GM12891 (cell line): Measurements from ENCODE around the gene TM4SF18.
A peak's percentile ranks its signal among the peaks of the same experiment; 100 is the strongest.

Experiments
- DNase-seq: peaks from one replicate; pipeline ENCODE4 v3.0.0; 2011; ENCODE audit warnings: low spot score; ENCODE audit not compliant: insufficient read length
- FAIRE-seq: peaks from 2 replicates; lab custom pipeline; 2011; peaks lifted over from hg19 to GRCh38; lab: Jason Lieb, UNC
- PAX5 ChIP-seq: IDR thresholded peaks from 2 replicates; pipeline ENCODE4 v1.6.1; 2011; ENCODE audit warnings: low read length, moderate library complexity, mild to moderate bottlenecking; ENCODE audit not compliant: insufficient read depth, severe bottlenecking
- POLR2A ChIP-seq: IDR thresholded peaks from 2 replicates; pipeline ENCODE4 v1.6.1; 2011; ENCODE audit warnings: low read depth, low read length, control low read depth
- POLR2AphosphoS5 ChIP-seq: IDR thresholded peaks from 2 replicates; pipeline ENCODE4 v1.6.1; 2011; ENCODE audit warnings: low read depth, low read length, control low read depth
- POU2F2 ChIP-seq: IDR thresholded peaks from 2 replicates; pipeline ENCODE4 v1.6.1; 2011; ENCODE audit warnings: low read depth, mild to moderate bottlenecking, control low read depth, low read length, moderate library complexity
- SPI1 ChIP-seq: IDR thresholded peaks from 2 replicates; pipeline ENCODE4 v1.6.1; 2011; ENCODE audit warnings: low read depth, low read length, control low read depth
- TAF1 ChIP-seq: IDR thresholded peaks from 2 replicates; pipeline ENCODE4 v1.6.1; 2011; ENCODE audit warnings: low read depth, low read length, control low read depth

TM4SF18 gene

GRCh38 chr3:149376718-149377407 lies 43.4 kb upstream of the TM4SF18 start:
- no peak for TF ChIP-seq TAF1
- TF ChIP-seq POLR2A, result no peak
- TF ChIP-seq POLR2AphosphoS5, result no peak
- TF ChIP-seq PAX5, result no peak
- no peak for TF ChIP-seq SPI1
- no peak for TF ChIP-seq POU2F2
- FAIRE-seq, result no peak
- no peak for DNase-seq

GRCh38 chr3:149375501-149376196 lies 42.2 kb upstream of the TM4SF18 start:
- FAIRE-seq, result no peak
- no peak for TF ChIP-seq SPI1
- no peak for TF ChIP-seq PAX5
- TF ChIP-seq TAF1, result no peak
- TF ChIP-seq POLR2AphosphoS5, result no peak
- no peak for TF ChIP-seq POLR2A
- no peak for TF ChIP-seq POU2F2

GRCh38 chr3:149374793-149375500 lies 41.5 kb upstream of the TM4SF18 start:
- no peak for FAIRE-seq

More at GRCh38 chr3:149375501-149376196, 42.2 kb upstream of the TM4SF18 start:
- DNase-seq, result no peak

GRCh38 chr3:149374391-149374790 lies 41.0 kb upstream of the TM4SF18 start:
- TF ChIP-seq TAF1, result no peak
- no peak for TF ChIP-seq POLR2A
- no peak for TF ChIP-seq SPI1
- TF ChIP-seq POLR2AphosphoS5, result no peak
- no peak for TF ChIP-seq POU2F2
- no peak for FAIRE-seq
- no peak for DNase-seq

More at GRCh38 chr3:149374793-149375500, 41.5 kb upstream of the TM4SF18 start:
- DNase-seq, result no peak
- TF ChIP-seq POLR2AphosphoS5 (no peak), PAX5 (no peak), POU2F2 (no peak), SPI1 (no peak), POLR2A (no peak), TAF1 (no peak)

GRCh38 chr3:149373235-149374125 lies 40.0 kb upstream of the TM4SF18 start:
- no peak for FAIRE-seq
- no peak for TF ChIP-seq POLR2A
- no peak for TF ChIP-seq SPI1
- no peak for TF ChIP-seq POLR2AphosphoS5
- no peak for TF ChIP-seq POU2F2
- TF ChIP-seq TAF1, result no peak
- TF ChIP-seq PAX5, result no peak
- no peak for DNase-seq

- FAIRE-seq (no peak), DNase-seq (no peak)
- TF ChIP-seq TAF1, result no peak
- no peak for TF ChIP-seq POU2F2
- no peak for TF ChIP-seq POLR2AphosphoS5
- TF ChIP-seq PAX5, result no peak
- no peak for TF ChIP-seq SPI1
- no peak for TF ChIP-seq POLR2A
Observed at GRCh38 chr3:149371723-149372114, 38.3 kb upstream of the TM4SF18 start.

- DNase-seq (no peak), FAIRE-seq (peak; percentile 33)
- TF ChIP-seq POU2F2 (no peak), PAX5 (no peak), POLR2AphosphoS5 (no peak), TAF1 (no peak), POLR2A (no peak), SPI1 (no peak)
Observed at GRCh38 chr3:149371001-149371722, 37.7 kb upstream of the TM4SF18 start.
